Measurements from ENCODE around the gene ZCCHC24. TPM values are rescaled to one million over a fixed set of nuclear protein-coding genes. Genes with fewer than 3 reads are reported as not detected.

The ZCCHC24 gene
- total RNA-seq, 1 experiment from 2014 or later: 3.1 TPM

- Histone ChIP-seq H3K4me1 (peaks cover 1% of the 10 kb centered on the region), H3K36me3 (ENCODE audit: control insufficient read depth, insufficient read depth, low read length) (peaks cover 22% of the 10 kb centered on the region), H3K27me3 (replicated peaks; ENCODE audit: control insufficient read depth, insufficient read depth, low read length) (no peaks in the 10 kb centered on the region), H3K9me3 (no peaks in the 10 kb centered on the region), H3K4me3 (ENCODE audit: low read depth, low read length) (no peak overlapping the region)
- H3K27me3 Mint-ChIP-seq (ENCODE audit: insufficient read depth, unreplicated experiment): no peaks in the 10 kb centered on the region
- intact Hi-C loops (cut with micrococcal nuclease; ENCODE audit: unreplicated experiment): no loop called here
- DNase-seq: no peak
- CTCF ChIA-PET: no interaction called here
- no peak for TF ChIP-seq CTCF (IDR thresholded peaks at IDR 0.05; ENCODE audit: insufficient read depth in 1 of 2, low read depth in 1 of 2, low read length in 1 of 2, severe bottlenecking in 1 of 2, unreplicated experiment in 1 of 2)
- H3K4me3 Mint-ChIP-seq (ENCODE audit: unreplicated experiment): no peak overlapping the region
- H3K4me1 Mint-ChIP-seq (ENCODE audit: low read depth, unreplicated experiment): no peaks in the 10 kb centered on the region
- no peak overlapping the region for H3K27ac Mint-ChIP-seq (ENCODE audit: unreplicated experiment)
- H3K9me3 Mint-ChIP-seq (ENCODE audit: unreplicated experiment): no peaks in the 10 kb centered on the region
- peaks cover 94% of the 10 kb centered on the region for H3K36me3 Mint-ChIP-seq (ENCODE audit: insufficient read depth, unreplicated experiment)
- POLR2A ChIA-PET: no interaction called here
- no TSS peak for BruUV-seq (replicated peaks)
These were observed 93.2 kb downstream of the ZCCHC24 start for GRCh38 chr10:79352035-79352877.

GRCh38 chr10:79351332-79351731, 94.1 kb downstream of the ZCCHC24 start:
- Histone ChIP-seq H3K4me1 (no peaks in the 10 kb centered on the region; the same call in 1 of the 2 replicates), H3K27me3 (replicated peaks; ENCODE audit: control insufficient read depth, insufficient read depth, low read length) (no peaks in the 10 kb centered on the region), H3K4me3 (ENCODE audit: low read depth, low read length) (no peak overlapping the region), H3K9me3 (no peaks in the 10 kb centered on the region), H3K36me3 (ENCODE audit: control insufficient read depth, insufficient read depth, low read length) (peaks cover 22% of the 10 kb centered on the region)
- H3K4me3 Mint-ChIP-seq (ENCODE audit: unreplicated experiment): no peak overlapping the region
- TF ChIP-seq CTCF (IDR thresholded peaks at IDR 0.05; ENCODE audit: insufficient read depth in 1 of 2, low read depth in 1 of 2, low read length in 1 of 2, severe bottlenecking in 1 of 2, unreplicated experiment in 1 of 2): no peak
- intact Hi-C loops (cut with micrococcal nuclease; ENCODE audit: unreplicated experiment): no loop called here
- no peak overlapping the region for H3K27ac Mint-ChIP-seq (ENCODE audit: unreplicated experiment)
- peaks cover 87% of the 10 kb centered on the region for H3K36me3 Mint-ChIP-seq (ENCODE audit: insufficient read depth, unreplicated experiment)
- CTCF ChIA-PET: no interaction called here
- DNase-seq: no peak
- H3K4me1 Mint-ChIP-seq (ENCODE audit: low read depth, unreplicated experiment): no peaks in the 10 kb centered on the region
- no peaks in the 10 kb centered on the region for H3K9me3 Mint-ChIP-seq (ENCODE audit: unreplicated experiment)
- no TSS peak for BruUV-seq (replicated peaks)
- H3K27me3 Mint-ChIP-seq (ENCODE audit: insufficient read depth, unreplicated experiment): no peaks in the 10 kb centered on the region
- POLR2A ChIA-PET: no interaction called here

- H3K27me3 ChIP-seq (replicated peaks; ENCODE audit: control insufficient read depth, insufficient read depth, low read length): no peaks in the 10 kb centered on the region
- no peaks in the 10 kb centered on the region; the same call in 1 of the 2 replicates for H3K4me1 ChIP-seq
- CTCF ChIA-PET: no interaction called here
- DNase-seq: no peak
- BruUV-seq (replicated peaks): no TSS peak
- Mint-ChIP-seq H3K4me1 (ENCODE audit: low read depth, unreplicated experiment) (no peaks in the 10 kb centered on the region), H3K9me3 (ENCODE audit: unreplicated experiment) (no peaks in the 10 kb centered on the region), H3K4me3 (ENCODE audit: unreplicated experiment) (no peak overlapping the region), H3K27me3 (ENCODE audit: insufficient read depth, unreplicated experiment) (no peaks in the 10 kb centered on the region), H3K27ac (ENCODE audit: unreplicated experiment) (no peak overlapping the region), H3K36me3 (ENCODE audit: insufficient read depth, unreplicated experiment) (peaks cover 79% of the 10 kb centered on the region)
- intact Hi-C loops (cut with micrococcal nuclease; ENCODE audit: unreplicated experiment): no loop called here
- POLR2A ChIA-PET: no interaction called here
- peaks cover 22% of the 10 kb centered on the region for H3K36me3 ChIP-seq (ENCODE audit: control insufficient read depth, insufficient read depth, low read length)
- TF ChIP-seq CTCF (IDR thresholded peaks at IDR 0.05; ENCODE audit: insufficient read depth in 1 of 2, low read depth in 1 of 2, low read length in 1 of 2, severe bottlenecking in 1 of 2, unreplicated experiment in 1 of 2): no peak
- no peaks in the 10 kb centered on the region for H3K9me3 ChIP-seq
- H3K4me3 ChIP-seq (ENCODE audit: low read depth, low read length): no peak overlapping the region
These were observed 94.8 kb downstream of the ZCCHC24 start for GRCh38 chr10:79350407-79351154.

All from Caco-2 (cell line).